AML-193 (cell line): Measurements from ENCODE around the gene RTCA.
"Not testable (repeated sequence)": the region's sequence is repeated elsewhere in the genome, so short reads cannot be mapped to it uniquely, and the experiment has no call there.

Source experiments
- DNase-seq, 2 experiments: peaks; one replicate each; lab custom pipeline; 2025; lab: John Stamatoyannopoulos, UW

Gene RTCA

DNA sequence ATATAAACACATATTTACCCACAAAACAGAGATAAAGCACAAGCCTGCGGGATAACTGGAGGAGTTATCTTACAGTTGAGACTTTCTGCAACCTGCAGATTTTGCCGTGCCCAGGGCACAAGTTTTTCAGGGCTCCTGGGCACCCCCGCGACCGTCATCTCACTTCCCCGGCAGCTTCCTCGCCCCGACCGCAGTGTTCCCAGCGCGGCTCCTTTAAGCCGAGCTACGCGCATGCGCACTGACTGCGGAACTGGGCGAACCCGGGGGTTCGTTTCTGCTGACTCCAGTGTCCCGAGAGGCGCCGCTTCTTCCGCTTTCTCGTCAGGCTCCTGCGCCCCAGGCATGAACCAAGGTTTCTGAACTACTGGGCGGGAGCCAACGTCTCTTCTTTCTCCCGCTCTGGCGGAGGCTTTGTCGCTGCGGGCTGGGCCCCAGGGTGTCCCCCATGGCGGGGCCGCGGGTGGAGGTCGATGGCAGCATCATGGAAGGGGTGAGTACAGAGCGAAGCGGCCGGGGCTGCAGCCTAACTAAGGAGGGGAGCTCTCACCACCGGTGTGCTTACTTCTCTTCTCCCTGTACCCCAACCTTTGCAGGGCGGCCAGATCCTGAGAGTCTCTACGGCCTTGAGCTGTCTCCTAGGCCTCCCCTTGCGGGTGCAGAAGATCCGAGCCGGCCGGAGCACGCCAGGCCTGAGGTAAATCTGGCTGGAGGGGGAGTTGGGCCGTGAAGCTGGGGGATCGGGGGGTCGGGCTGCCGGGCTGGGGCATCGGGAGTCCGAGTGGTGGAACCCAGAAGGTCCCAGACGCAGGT lies at the start of gene RTCA:
TSS of gene RTCA (plus strand) at position 286 of the 810 bp plus-strand sequence. CDS start at position 446, 160 bp downstream.
- peak; percentile 93 to 96 for DNase-seq

DNA sequence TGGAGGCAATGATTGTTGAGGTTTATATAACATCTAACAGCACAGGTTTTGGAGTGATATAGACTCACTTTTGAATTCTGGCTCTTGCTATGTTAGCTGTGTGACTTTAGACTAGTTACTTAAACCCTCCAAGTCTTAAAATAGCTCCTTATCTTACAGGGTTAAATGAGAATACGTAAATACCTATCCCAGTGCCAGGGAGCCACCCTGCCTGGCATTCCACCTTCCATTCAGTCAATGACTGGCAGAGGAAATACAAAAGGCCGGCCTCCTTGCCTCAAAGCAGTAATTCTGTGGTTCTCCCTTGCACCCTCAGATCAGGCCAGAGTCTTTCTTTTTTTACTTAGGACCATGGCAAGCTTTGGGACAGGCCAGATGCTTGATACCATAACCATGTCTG lies 48.2 kb upstream of the RTCA start:
- no peak for DNase-seq

DNA sequence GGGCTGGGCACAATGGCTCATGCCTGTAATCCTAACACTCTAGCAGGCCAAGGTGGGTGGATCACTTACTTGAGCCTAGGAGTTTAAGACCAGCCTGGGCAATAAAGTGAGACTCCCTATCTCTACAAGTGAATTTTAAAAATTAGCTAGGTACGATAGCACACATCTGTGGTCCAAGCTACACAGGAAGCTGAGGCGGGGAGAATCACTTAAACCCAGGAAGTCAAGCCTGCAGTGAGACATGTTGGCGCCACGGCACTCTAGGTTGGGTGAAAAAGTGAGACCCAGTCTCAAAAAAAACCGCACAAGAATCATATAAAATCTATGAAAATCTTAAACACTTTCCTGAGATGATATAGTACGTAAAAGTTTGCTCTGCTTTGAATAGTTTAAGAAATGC lies 46.6 kb upstream of the RTCA start:
- DNase-seq, result no peak

DNA sequence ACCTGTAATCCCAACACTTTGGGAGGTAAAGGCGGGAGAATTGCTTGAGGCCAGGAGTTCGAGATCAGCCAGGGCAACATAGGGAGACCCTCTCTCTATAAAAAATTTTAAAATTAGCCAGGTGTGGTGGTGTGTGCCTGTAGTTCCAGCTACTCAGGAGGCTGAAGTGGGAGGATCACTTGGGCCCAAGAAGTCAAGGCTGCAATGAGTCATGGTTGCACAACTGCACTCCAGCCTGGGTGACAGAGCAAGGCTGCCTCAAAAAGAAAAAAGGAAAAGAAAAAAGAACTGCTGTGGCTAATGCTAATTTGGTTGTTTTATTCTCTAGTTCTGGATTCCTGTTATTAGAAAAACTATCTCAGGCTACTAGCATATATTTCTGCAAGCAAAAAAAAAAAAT lies 46.1 kb upstream of the RTCA start:
- DNase-seq, result peak in 1 of 2 experiments; percentile 17

DNA sequence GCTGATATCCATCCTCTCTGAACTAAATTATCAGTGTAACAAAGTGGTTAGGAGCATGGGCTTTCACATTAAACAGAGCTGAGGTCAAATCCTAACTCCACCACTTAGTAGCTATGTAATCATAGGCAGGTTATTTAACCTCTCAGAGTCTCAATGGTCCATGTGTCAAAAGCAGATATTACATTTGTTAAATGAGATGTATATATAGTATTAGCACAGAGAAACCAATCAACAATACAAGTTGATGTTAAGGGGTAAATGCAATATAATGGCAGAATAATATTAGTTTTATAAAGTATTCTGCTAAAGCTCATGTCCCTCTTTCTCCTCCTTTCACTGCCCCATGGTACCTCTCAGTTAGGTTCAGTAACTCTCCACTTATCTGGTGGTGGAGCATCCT lies 43.6 kb upstream of the RTCA start:
- no peak for DNase-seq

DNA sequence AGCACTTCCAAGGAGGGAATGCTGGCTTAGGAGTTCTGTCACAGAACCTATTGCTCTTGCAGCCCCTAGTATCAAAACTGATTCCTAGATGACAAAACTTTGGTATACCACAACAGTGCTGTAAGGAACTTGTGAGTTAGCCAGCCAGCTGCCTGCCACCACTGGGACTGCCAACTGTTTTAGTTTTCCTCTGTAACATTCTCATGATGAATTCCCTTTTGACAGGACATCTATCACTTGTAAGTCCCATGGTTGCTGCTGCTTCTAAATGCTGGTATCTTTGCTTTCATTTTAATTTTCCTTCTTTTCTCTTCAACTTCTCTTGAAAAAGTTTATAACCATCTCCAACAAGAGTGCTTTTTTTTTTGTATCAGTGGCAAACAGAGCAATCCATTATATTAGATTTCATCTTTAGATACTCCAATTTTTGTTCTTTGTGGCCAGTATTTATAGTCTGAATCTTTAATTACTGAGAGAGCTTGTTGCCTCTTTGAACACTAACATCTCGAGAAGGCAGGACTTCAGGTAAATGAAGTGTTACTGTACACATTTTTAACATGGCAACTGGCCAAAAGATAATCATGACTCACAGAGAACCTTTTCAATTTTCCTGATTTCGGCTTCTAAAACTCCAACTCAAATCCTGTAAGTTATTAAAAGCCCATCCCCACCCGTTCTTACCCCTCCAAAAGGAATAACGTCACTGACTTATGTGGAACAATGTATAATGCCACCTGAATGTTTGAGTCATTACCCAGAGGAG lies 36.2 kb upstream of the RTCA start:
- DNase-seq, result no peak

DNA sequence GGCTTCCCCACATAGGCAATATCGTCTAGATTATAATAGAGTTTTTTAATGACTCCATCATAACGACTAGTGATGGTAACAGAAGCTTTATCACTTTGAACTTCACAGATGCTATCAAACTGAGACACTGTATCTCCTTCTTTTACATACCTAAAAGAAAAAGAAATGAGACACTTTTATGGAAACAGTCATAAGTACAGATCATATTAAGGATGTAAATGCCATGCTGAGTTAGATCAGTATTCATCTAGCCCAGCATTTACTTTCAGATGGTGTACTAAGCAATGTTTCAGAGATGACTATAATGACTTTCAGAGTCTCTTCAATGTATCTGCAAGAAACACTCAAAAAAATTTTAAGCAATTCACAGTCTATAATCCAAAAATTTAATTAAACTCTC lies 35.3 kb upstream of the RTCA start:
- DNase-seq, result no peak

DNA sequence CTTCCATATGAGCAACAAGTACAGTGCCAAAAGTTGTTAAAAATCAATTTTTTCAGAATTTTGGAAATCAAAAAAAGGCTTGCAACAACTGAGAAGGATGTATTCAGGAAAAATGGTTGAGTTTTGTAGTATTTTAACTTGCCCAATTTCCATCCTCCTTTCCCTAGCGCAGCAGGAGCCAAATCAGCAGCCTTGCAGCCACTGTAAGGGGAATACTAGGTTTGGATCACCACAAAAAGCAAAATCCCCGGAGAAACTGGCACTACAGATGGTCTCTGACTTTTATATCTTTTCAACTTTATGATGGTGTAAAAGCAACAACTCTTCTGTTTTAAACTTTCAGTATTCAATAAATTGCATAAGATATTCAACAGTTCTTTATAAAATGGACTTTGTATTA lies 34.3 kb upstream of the RTCA start:
- DNase-seq, result no peak

DNA sequence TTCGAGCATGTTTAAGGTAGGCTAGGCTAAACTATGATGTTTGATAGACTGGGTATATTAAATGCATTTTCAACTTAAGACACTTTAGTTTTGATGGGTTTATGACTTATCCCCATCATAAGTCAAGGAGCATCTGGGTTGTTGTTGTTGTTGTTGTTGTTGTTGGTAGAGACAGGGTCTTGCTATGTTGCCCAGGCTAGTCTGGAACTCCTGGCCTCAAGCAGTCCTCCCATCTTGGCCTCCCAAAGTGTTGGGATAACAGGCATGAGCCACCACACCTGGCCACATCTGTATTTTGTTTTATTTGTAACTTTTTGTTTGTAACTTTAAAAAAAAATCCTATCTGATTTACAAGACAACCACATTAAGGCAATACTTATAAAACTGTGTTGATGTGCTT lies 33.9 kb upstream of the RTCA start:
- no peak for DNase-seq

DNA sequence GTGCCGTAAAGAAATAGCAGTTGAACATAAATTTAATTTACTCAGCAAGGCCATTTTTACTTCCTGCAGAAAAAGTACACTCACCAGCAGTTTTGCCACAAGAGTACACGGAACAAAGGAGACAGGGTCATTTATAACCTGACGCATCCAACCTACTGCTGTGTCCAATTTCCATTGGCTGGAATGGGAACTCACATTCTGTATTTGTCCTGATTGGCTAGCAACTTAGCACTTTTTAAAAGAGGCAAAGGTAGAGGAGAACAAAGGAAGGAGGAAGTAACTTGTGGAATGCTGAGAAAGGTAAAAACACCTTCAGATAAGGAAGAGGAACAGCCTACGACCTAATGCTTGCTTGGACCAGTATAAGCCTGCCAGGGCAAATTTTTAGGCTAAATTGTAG lies 32.5 kb upstream of the RTCA start:
- DNase-seq, result not testable (repeated sequence)

DNA sequence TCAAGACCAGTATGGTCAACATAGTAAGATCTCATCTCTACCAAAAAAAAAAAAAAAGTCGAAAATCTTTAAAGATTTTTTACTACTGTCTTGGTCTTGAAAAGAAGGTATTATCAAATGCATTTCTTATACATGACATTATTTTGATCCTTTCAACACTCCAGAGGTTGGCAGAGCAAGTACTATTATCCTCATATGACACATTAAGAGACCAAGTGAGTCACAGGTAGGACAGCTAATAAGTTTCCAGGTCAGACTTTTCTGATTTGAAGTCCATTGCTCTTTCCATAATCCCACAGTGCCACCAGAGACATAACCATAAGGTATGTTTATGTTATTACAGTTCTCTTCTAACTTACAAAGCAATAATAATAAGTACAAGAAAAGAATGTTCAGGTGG lies 31.6 kb upstream of the RTCA start:
- DNase-seq, result no peak

DNA sequence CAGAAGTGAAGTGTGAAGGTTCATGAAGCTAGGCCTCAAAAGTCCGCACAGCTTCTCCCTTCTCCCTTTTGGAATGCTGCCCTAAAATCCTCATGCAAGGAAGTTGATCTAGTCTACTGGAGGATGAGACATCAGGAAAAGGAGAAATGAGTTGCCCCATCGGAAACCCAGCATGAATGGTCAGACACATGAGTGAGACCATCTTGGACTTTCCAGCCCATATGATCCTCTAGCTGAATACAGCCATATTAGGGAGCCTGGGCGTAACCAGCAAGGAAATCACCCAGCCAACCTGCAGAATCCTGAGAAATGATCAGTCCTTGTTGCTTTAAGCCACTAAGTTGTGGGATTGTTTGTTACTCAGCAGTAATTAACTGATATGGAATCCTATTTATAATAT lies 28.9 kb upstream of the RTCA start:
- DNase-seq, result no peak

DNA sequence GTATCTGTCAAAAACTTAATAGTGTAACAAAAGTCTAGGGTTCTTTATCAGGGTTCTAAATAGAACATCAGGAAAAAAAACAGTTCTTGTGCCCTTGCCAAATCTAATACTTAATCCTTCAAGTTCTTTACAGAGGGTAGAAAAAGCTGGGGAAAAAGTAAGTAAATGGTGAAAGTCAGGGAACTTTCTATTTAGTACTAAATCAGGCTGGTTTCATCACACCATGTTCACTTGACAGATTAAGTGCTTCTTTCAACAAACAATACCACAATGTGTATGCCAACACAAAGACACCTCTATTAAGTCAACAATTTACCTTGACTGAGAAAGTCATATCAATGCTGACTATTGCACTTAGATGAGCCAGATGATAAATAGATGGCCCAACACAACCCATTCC lies 26.1 kb upstream of the RTCA start:
- DNase-seq, result no peak

DNA sequence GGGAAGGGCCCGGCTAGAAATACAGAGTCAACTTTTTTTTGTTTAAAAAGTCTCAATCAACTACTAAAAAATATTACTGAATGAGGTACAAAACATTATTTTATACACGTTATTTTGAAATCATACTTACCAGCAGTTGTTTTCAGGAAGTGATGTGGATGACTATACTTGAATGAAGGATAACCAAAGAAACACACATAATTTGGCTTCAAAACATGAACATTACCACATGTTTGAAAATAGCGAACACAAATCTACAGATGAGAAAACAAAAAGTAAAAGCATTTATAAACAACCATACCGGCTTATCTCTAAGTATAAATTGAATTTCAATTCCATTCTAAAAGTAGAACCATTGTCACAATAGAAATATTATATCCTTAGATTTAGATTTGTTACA lies 25.4 kb upstream of the RTCA start:
- no peak for DNase-seq

DNA sequence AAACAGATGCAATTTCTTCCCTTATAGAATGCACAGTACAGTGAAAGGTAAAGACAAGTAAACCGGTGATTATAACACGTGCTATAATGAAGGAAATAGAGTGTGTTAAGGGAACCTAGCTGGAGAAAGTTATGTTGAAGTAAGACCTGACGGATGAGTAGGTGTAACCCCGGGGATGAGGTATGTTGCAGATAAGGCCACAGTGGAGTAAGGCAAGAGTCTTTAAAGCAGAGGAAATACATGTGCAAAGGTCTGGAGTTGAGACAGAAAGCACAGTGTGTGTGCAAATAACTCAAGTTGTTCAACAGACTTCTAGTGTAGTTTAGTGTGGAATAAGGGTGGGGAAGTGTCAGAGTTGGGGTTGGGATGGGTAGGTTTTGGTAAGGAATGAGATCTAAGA lies 19.3 kb upstream of the RTCA start:
- no peak for DNase-seq

DNA sequence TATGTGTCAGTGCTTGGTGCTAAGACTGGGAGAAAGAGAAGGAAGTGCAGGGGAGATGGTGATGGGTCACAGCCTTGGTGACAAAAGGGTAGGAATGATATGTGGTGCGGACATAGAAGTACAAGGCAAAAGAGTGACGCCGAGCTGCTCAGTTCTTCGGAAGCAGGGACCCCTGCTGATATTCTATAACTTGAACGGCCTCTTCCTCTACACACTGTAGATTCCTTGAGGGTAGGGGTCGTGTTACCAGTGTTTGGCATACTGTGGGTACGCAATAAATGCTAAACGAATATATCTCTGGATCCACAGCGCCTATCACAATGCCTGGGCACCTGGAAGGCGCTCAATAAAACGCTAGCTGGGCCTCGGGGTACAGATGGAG lies 16.9 kb upstream of the RTCA start:
- peak in 1 of 2 experiments; percentile 9 for DNase-seq

DNA sequence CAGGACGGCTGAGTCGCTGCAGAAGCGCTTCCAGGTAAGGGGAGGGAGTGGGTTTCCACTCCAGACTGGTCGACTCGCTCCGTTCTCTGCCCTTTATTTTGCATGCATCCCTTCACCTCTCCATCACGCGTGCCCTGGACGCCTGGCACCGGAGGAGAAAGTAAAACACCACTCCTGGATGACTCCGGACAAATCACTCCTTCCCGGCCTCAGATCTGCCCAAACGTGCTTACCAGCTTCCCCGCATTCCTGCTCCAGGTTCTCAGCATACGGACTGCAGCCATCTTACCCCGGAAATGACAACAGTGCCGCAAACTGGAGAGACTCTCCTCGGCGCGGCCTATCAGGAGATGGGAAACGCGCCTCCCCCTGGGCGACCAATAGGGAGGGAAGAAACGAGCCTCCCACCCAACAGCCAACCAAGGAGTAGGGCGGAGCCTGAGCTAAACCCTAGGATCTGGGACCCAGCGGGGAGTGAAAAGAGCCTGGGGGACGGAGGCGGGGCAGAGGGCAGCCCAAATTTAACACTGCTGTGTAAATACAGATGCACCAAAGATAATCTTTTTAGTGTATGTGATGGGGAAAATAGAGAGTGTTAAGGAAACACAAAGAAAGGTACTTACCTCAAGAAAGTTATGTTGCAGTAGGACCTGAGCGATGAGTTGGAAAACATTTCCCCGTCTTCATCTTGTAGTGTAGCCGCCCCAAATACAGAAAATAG lies 16.3 kb upstream of the RTCA start, which contains the start of gene DBT:
TSS of gene DBT (minus strand) at position 298 of the 721 bp plus-strand sequence. CDS start at position 284, 14 bp downstream.
- peak; percentile 94 to 96 for DNase-seq

DNA sequence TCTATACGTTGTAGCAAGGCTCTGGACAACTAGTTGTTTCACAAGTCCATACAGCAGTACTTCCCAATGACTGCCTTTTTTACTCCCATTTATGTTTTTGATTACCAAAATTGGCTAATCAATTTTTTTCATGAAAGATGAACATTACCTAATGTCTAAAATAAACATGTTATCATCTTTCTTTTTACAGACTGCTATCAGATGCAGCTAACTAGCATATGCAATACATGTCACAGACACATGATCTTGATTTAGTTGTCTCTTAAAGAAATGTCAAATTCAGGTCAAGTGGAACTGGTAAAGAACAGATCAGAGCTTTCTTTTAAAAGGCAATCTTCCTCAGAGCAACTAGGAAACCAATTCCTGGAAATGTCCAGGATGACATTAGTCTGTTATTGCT lies 15.8 kb upstream of the RTCA start:
- no peak for DNase-seq

DNA sequence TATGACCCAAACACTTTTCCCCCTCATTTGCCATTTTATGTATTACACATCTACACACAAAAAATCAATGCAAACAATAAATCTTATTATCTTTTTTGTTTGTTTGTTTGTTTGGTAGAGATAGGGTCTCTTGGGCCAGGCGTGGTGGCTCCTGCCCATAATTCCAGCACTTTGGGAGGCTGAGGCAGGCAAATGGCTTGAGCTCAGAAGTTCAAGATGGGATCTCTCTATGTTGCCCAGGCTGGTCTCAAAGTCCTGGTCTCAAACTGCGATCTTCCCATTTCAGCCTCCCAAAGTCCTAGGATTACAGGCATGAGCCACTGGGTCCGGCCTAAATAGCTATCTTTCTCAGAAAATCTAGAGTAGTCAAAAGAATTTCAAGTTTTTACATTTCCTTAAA lies 15.2 kb upstream of the RTCA start:
- no peak for DNase-seq

DNA sequence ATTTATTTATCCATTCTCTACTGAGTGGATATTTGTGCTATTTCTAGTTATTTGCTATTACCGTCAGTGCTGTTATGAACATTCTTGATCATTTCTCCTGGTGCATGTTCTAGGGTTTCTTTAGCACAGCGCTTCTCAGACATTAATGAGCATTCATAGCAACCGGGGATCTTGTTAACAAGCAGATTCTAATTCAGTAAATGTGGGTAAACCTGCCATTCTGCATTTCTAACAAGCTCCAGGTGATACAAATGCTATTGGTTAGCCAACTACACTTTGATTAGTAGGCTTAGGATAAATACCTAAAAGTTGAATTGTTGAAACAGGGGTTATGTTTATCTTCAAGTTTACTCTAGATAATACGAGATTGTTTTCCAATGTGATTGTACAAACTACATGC lies 13.1 kb upstream of the RTCA start:
- DNase-seq, result no peak

DNA sequence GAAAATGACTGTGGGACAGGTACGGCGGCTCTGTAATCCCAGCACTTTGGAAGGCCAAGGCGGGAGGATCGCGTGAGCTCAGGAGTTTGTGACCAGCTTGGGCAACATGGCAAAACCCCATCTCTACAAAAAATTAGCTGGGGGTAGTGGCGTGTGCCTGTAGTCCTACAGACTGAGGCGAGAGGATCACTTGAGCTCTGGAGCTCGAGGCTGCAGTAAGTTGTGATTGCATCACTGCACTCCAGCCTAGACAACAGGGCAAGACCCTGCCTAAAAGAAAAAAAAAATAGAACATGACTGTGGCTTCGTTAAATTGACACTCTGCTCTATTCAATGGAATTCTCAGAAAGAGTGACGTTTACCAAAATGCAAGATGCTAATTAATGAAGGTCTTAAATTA lies 12.5 kb upstream of the RTCA start:
- no peak for DNase-seq

DNA sequence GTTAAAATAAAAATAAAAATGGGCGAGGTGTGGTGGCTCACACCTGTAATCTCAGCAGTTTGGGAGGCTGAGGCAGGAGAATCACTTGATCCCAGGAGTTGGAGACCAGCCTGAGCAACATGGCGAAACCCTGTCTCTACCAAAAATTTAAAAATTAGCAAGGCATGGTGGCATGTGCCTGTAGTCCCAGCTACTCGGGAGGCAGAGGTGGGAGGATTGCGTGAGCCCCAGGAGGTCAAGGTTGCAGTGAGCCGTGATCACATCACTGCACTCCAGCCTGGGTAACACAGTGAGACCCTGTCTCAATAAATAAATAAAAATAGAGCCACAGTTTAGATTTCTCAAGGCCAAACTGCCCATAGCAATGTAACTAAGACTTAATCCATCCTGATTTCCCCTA lies 9.7 kb upstream of the RTCA start:
- DNase-seq, result not testable (repeated sequence)

DNA sequence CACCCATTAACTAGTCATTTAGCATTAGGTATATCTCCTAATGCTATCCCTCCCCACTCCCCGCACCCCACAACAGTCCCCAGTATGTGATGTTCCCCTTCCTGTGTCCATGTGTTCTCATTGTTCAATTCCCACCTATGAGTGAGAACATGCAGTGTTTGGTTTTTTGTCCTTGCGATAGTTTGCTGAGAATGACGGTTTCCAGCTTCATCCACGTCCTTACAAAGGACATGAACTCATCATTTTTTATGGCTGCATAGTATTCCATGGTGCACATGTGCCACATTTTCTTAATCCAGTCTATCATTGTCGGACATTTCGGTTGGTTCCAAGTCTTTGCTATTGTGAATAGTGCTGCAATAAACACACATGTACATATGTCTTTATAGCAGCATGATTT lies 7.6 kb upstream of the RTCA start:
- not testable (repeated sequence) for DNase-seq
